GM12892 (cell line): ENCODE results near the gene JPT2.

ENCODE experiments used
- POLR2A ChIP-seq: IDR thresholded peaks from 2 replicates; pipeline ENCODE4 v1.6.1; 2011; ENCODE audit warnings: low read depth, low read length, control low read depth
- POLR2AphosphoS5 ChIP-seq: IDR thresholded peaks from 2 replicates; pipeline ENCODE4 v1.6.1; 2011; ENCODE audit warnings: low read depth, low read length, control low read depth
- TAF1 ChIP-seq: IDR thresholded peaks from 2 replicates; pipeline ENCODE4 v1.6.1; 2011; ENCODE audit warnings: low read depth, mild to moderate bottlenecking, control low read depth, low read length, borderline replicate concordance

GRCh38 chr16:1710811-1711507 is 32.9 kb downstream of the JPT2 start:
- TF ChIP-seq POLR2A (no peak), POLR2AphosphoS5 (no peak), TAF1 (no peak)
